ENCODE data around the gene PAK5. TPM values are rescaled to one million over a fixed set of nuclear protein-coding genes. Genes with fewer than 3 reads are reported as not detected.

Gene PAK5
- total and polyA plus RNA-seq, 4 donors = 0.03 to 0.51 (median 0.16) TPM

GRCh38 chr20:9615118-9615517 lies 223.8 kb downstream of the PAK5 start:
- TF ChIP-seq CTCF (IDR thresholded peaks at IDR 0.05; ENCODE audit: control extremely low read depth, extremely low read depth) = no peak
- H3K4me1 ChIP-seq (ENCODE audit: control insufficient read depth in 5 of 5, insufficient read depth in 5 of 5, low read length in 5 of 5) = no peaks in the 10 kb centered on the region
- DNase-seq = no peak
- H3K9me3 ChIP-seq (ENCODE audit: control insufficient read depth in 4 of 4, insufficient read depth in 3 of 4, low read length in 3 of 4) = no peaks in the 10 kb centered on the region
- no peaks in the 10 kb centered on the region for H3K36me3 ChIP-seq (ENCODE audit: control insufficient read depth in 4 of 4, insufficient read depth in 4 of 4, low read length in 4 of 4)
- no peak overlapping the region for H3K9ac ChIP-seq (ENCODE audit: insufficient read depth in 1 of 2, low read length in 2 of 2)
- H3K4me3 ChIP-seq = no peak overlapping the region
- 73 to 76% methylated on average over 4 of the region's 4 CpGs for WGBS, 2 donors
- ATAC-seq (ENCODE audit: insufficient read depth, low FRiP score) = no peak
- no peak overlapping the region for H3K27ac ChIP-seq (ENCODE audit: low read depth in 1 of 2, low read length in 1 of 2)
- no peaks in the 10 kb centered on the region for H3K27me3 ChIP-seq (ENCODE audit: control insufficient read depth in 3 of 3, insufficient read depth in 3 of 3, low read length in 2 of 3)

- DNase-seq (no peak), ATAC-seq (ENCODE audit: insufficient read depth, low FRiP score) (no peak)
- H3K9ac ChIP-seq (ENCODE audit: insufficient read depth in 1 of 2, low read length in 2 of 2) = no peak overlapping the region
- no peaks in the 10 kb centered on the region for H3K36me3 ChIP-seq (ENCODE audit: control insufficient read depth in 4 of 4, insufficient read depth in 4 of 4, low read length in 4 of 4)
- H3K27me3 ChIP-seq (ENCODE audit: control insufficient read depth in 3 of 3, insufficient read depth in 3 of 3, low read length in 2 of 3) = no peaks in the 10 kb centered on the region
- peaks cover 0 to 2% (median 0%) of the 10 kb centered on the region in 5 donors for H3K4me1 ChIP-seq (ENCODE audit: control insufficient read depth in 5 of 5, insufficient read depth in 5 of 5, low read length in 5 of 5)
- TF ChIP-seq CTCF (IDR thresholded peaks at IDR 0.05; ENCODE audit: control extremely low read depth, extremely low read depth) = no peak
- H3K27ac ChIP-seq (ENCODE audit: low read depth in 1 of 2, low read length in 1 of 2) = no peak overlapping the region
- H3K4me3 ChIP-seq = no peak overlapping the region
- WGBS, 2 donors = 83 to 87% methylated on average over 4 of the region's 4 CpGs
- H3K9me3 ChIP-seq (ENCODE audit: control insufficient read depth in 4 of 4, insufficient read depth in 3 of 4, low read length in 3 of 4) = no peaks in the 10 kb centered on the region
Measured at GRCh38 chr20:9613871-9614270, 225.0 kb downstream of the PAK5 start.

- DNase-seq = no peak
- H3K36me3 ChIP-seq (ENCODE audit: control insufficient read depth in 4 of 4, insufficient read depth in 4 of 4, low read length in 4 of 4) = no peaks in the 10 kb centered on the region
- ATAC-seq (ENCODE audit: insufficient read depth, low FRiP score) = no peak
- H3K4me1 ChIP-seq (ENCODE audit: control insufficient read depth in 5 of 5, insufficient read depth in 5 of 5, low read length in 5 of 5) = peaks cover 0 to 2% (median 0%) of the 10 kb centered on the region in 5 donors
- 88 to 91% methylated on average over 9 of the region's 9 CpGs for WGBS, 2 donors
- no peak overlapping the region for H3K4me3 ChIP-seq
- no peak overlapping the region for H3K9ac ChIP-seq (ENCODE audit: insufficient read depth in 1 of 2, low read length in 2 of 2)
- no peaks in the 10 kb centered on the region for H3K27me3 ChIP-seq (ENCODE audit: control insufficient read depth in 3 of 3, insufficient read depth in 3 of 3, low read length in 2 of 3)
- no peaks in the 10 kb centered on the region for H3K9me3 ChIP-seq (ENCODE audit: control insufficient read depth in 4 of 4, insufficient read depth in 3 of 4, low read length in 3 of 4)
- no peak overlapping the region for H3K27ac ChIP-seq (ENCODE audit: low read depth in 1 of 2, low read length in 1 of 2)
- TF ChIP-seq CTCF (IDR thresholded peaks at IDR 0.05; ENCODE audit: control extremely low read depth, extremely low read depth) = no peak
Measured at GRCh38 chr20:9611921-9612320, 227.0 kb downstream of the PAK5 start.

GRCh38 chr20:9610665-9611064 lies 228.2 kb downstream of the PAK5 start:
- no peaks in the 10 kb centered on the region for H3K9me3 ChIP-seq (ENCODE audit: control insufficient read depth in 4 of 4, insufficient read depth in 3 of 4, low read length in 3 of 4)
- no peak for TF ChIP-seq CTCF (IDR thresholded peaks at IDR 0.05; ENCODE audit: control extremely low read depth, extremely low read depth)
- no peak overlapping the region for H3K27ac ChIP-seq (ENCODE audit: low read depth in 1 of 2, low read length in 1 of 2)
- H3K4me3 ChIP-seq = no peak overlapping the region
- no peak for ATAC-seq (ENCODE audit: insufficient read depth, low FRiP score)
- 84 to 85% methylated on average over 7 of the region's 7 CpGs for WGBS, 2 donors
- H3K9ac ChIP-seq (ENCODE audit: insufficient read depth in 1 of 2, low read length in 2 of 2) = no peak overlapping the region
- no peak for DNase-seq
- H3K36me3 ChIP-seq (ENCODE audit: control insufficient read depth in 4 of 4, insufficient read depth in 4 of 4, low read length in 4 of 4) = no peaks in the 10 kb centered on the region
- H3K27me3 ChIP-seq (ENCODE audit: control insufficient read depth in 3 of 3, insufficient read depth in 3 of 3, low read length in 2 of 3) = no peaks in the 10 kb centered on the region
- H3K4me1 ChIP-seq (ENCODE audit: control insufficient read depth in 5 of 5, insufficient read depth in 5 of 5, low read length in 5 of 5) = peaks cover 0 to 2% (median 0%) of the 10 kb centered on the region in 5 donors
